H1 (cell line): ENCODE results near the gene CNPY4. TPM values are rescaled to one million over a fixed set of nuclear protein-coding genes. Genes with fewer than 3 reads are reported as not detected.

Experiments used
- CTCF ChIA-PET: fragments of 300-600 bp; sonication (Branson Sonifier 250); formaldehyde crosslinking; loops from one replicate; lab custom pipeline; 2021; ENCODE audit not compliant: partially characterized antibody; lab: Charles Lee
- POLR2A ChIA-PET: fragments of 300-600 bp; sonication (Branson Sonifier 250); formaldehyde crosslinking; loops from one replicate; lab custom pipeline; 2021; ENCODE audit warnings: inconsistent platforms; ENCODE audit not compliant: partially characterized antibody; lab: Charles Lee
- DNase-seq, 2 experiments: peaks; one replicate each; pipeline versions ENCODE4 v3.0.0 to v3.0.0-alpha.2; 2010 to 2022; ENCODE audit warnings: low spot score in 2 of 2, low read depth in 1 of 2, mixed read lengths in 1 of 2
- FAIRE-seq: peaks from 2 replicates; lab custom pipeline; 2011; peaks lifted over from hg19 to GRCh38; lab: Jason Lieb, UNC
- H2AFZ ChIP-seq: 2 replicates; pipeline ENCODE4 v1.8.1; 2012; ENCODE audit warnings: low read length, inconsistent platforms
- H2AK5ac ChIP-seq: 2 replicates; pipeline ENCODE4 v1.6.1; 2013; ENCODE audit warnings: low read depth, low read length
- H2BK120ac ChIP-seq: replicated peaks from 2 replicates; pipeline ENCODE3; 2013; ENCODE audit warnings: low read depth, low read length, inconsistent platforms
- H2BK12ac ChIP-seq: 2 replicates; pipeline ENCODE4 v1.6.1; 2013; ENCODE audit warnings: low read depth, low read length
- H2BK15ac ChIP-seq: 2 replicates; pipeline ENCODE4 v1.6.1; 2013; ENCODE audit warnings: low read length
- H2BK20ac ChIP-seq: 2 replicates; pipeline ENCODE4 v1.6.1; 2013; ENCODE audit warnings: low read length
- H2BK5ac ChIP-seq: 2 replicates; pipeline ENCODE4 v1.6.1; 2013; ENCODE audit warnings: low read depth, low read length
- H3K14ac ChIP-seq: 2 replicates; pipeline ENCODE4 v1.6.1; 2013; ENCODE audit warnings: inconsistent platforms; ENCODE audit not compliant: insufficient read length
- H3K18ac ChIP-seq: 2 replicates; pipeline ENCODE4 v1.6.1; 2013; ENCODE audit warnings: low read length; ENCODE audit errors: extremely low read depth
- H3K23ac ChIP-seq: 2 replicates; pipeline ENCODE4 v1.6.1; 2013; ENCODE audit warnings: inconsistent platforms; ENCODE audit not compliant: insufficient read length
- H3K23me2 ChIP-seq: 2 replicates; pipeline ENCODE4 v1.6.1; 2013; ENCODE audit warnings: low read depth, low read length
- H3K27ac ChIP-seq: 2 replicates; pipeline ENCODE4 v1.6.1; 2011; ENCODE audit warnings: low read depth, low read length, inconsistent platforms
- H3K27me3 ChIP-seq, 4 experiments: replicated peaks in 1 of 4; 1 replicate in 1 of 4; 2 replicates in 3 of 4; pipeline versions ENCODE4 v1.6.1 to v1.8.1; 2011 to 2013; ENCODE audit warnings: low read length in 3 of 4, mild to moderate bottlenecking in 3 of 4, inconsistent platforms in 2 of 4, mixed read lengths in 2 of 4, moderate library complexity in 1 of 4; ENCODE audit not compliant: control insufficient read depth in 3 of 4, insufficient read depth in 3 of 4; ENCODE audit errors: extremely low read depth in 1 of 4
- H3K36me3 ChIP-seq, 4 experiments: 2 replicates each; pipeline versions ENCODE4 v1.6.1 to v1.8.1; 2011 to 2013; ENCODE audit warnings: mild to moderate bottlenecking in 4 of 4, low read length in 3 of 4, moderate library complexity in 2 of 4, control low read depth in 1 of 4, inconsistent platforms in 1 of 4; ENCODE audit not compliant: insufficient read depth in 4 of 4, control insufficient read depth in 2 of 4
- H3K4ac ChIP-seq: replicated peaks from 2 replicates; pipeline ENCODE3; 2013; ENCODE audit warnings: low read length, low read depth, mixed read lengths, inconsistent platforms; ENCODE audit not compliant: insufficient read length
- H3K4me1 ChIP-seq, 4 experiments: replicated peaks in 1 of 4; 1 replicate in 1 of 4; 2 replicates in 3 of 4; pipeline versions ENCODE4 v1.6.1 to v1.8.1; 2011 to 2013; ENCODE audit warnings: low read length in 3 of 4, inconsistent platforms in 2 of 4, mixed read lengths in 1 of 4; ENCODE audit not compliant: insufficient read depth in 4 of 4, control insufficient read depth in 3 of 4
- H3K4me2 ChIP-seq, 2 experiments: 2 replicates each; pipeline versions ENCODE4 v1.6.1 to v1.8.1; 2011 to 2013; ENCODE audit warnings: low read depth in 2 of 2, low read length in 2 of 2, control low read depth in 1 of 2, inconsistent platforms in 1 of 2, mild to moderate bottlenecking in 1 of 2; ENCODE audit not compliant: insufficient read depth in 1 of 2
- H3K4me3 ChIP-seq, 4 experiments: fragments of 200-600, 300-600 bp in 1 of 4; sonication (generic), shearing (Covaris generic), sonication (Bioruptor Twin) in 1 of 4; 2 replicates each; pipeline versions ENCODE4 v1.5.1 to v1.8.1; 2011 to 2016; ENCODE audit warnings: low read length in 4 of 4, low read depth in 3 of 4, control low read depth in 2 of 4, inconsistent platforms in 2 of 4, mild to moderate bottlenecking in 2 of 4, mixed read lengths in 1 of 4, moderate library complexity in 1 of 4; ENCODE audit not compliant: insufficient read depth in 2 of 4; ENCODE audit errors: extremely low read depth in 1 of 4
- H3K56ac ChIP-seq: replicated peaks from 2 replicates; pipeline ENCODE3; 2013; ENCODE audit warnings: low read depth, mild to moderate bottlenecking, mixed read lengths, low read length, inconsistent platforms; ENCODE audit not compliant: insufficient read length
- H3K79me1 ChIP-seq: 2 replicates; pipeline ENCODE4 v1.6.1; 2013; ENCODE audit warnings: low read depth, low read length, control low read depth
- H3K79me2 ChIP-seq, 2 experiments: 2 replicates each; pipeline versions ENCODE4 v1.6.1 to v1.8.1; 2012 to 2013; ENCODE audit warnings: low read length in 2 of 2, mild to moderate bottlenecking in 2 of 2, inconsistent platforms in 1 of 2; ENCODE audit not compliant: insufficient read depth in 2 of 2, control insufficient read depth in 1 of 2
- H3K9ac ChIP-seq, 4 experiments: replicated peaks in 1 of 4; 1 replicate in 1 of 4; 2 replicates in 3 of 4; pipeline versions ENCODE4 v1.6.1 to v1.8.1; 2011 to 2013; ENCODE audit warnings: low read depth in 3 of 4, low read length in 3 of 4, control low read depth in 2 of 4, mild to moderate bottlenecking in 2 of 4, moderate library complexity in 2 of 4, inconsistent platforms in 1 of 4; ENCODE audit errors: extremely low read depth in 1 of 4
- H3K9me3 ChIP-seq, 2 experiments: 2 replicates each; pipeline versions ENCODE4 v1.6.1 to v1.8.1; 2012 to 2013; ENCODE audit warnings: mild to moderate bottlenecking in 2 of 2, moderate library complexity in 2 of 2, control low read depth in 1 of 2, inconsistent platforms in 1 of 2, low read depth in 1 of 2, low read length in 1 of 2, mixed read lengths in 1 of 2; ENCODE audit not compliant: insufficient read depth in 2 of 2
- H4K20me1 ChIP-seq, 2 experiments: replicated peaks in 1 of 2; 2 replicates each; pipeline versions ENCODE3 to v1.8.1; 2011 to 2013; ENCODE audit warnings: inconsistent platforms in 2 of 2, low read length in 2 of 2, mild to moderate bottlenecking in 1 of 2; ENCODE audit not compliant: insufficient read depth in 2 of 2, control insufficient read depth in 1 of 2
- H4K5ac ChIP-seq: 2 replicates; pipeline ENCODE4 v1.6.1; 2013; ENCODE audit warnings: low read length, low read depth, mixed read lengths, inconsistent platforms; ENCODE audit not compliant: insufficient read length
- H4K8ac ChIP-seq: 2 replicates; pipeline ENCODE4 v1.8.0; 2013; ENCODE audit warnings: mild to moderate bottlenecking, moderate library complexity, low read length, inconsistent platforms; ENCODE audit not compliant: insufficient read depth; ENCODE audit errors: extremely low read depth
- H4K91ac ChIP-seq: replicated peaks from 2 replicates; pipeline ENCODE3; 2013; ENCODE audit warnings: low read length, mixed read lengths, inconsistent platforms; ENCODE audit not compliant: insufficient read length
- KDM1A ChIP-seq: fragments of 200-600, 300-600 bp; sonication (generic); IDR thresholded peaks from 2 replicates; pipeline ENCODE4 v1.7.1; 2016; ENCODE audit warnings: mild to moderate bottlenecking, low read length, borderline replicate concordance
- SAP30 ChIP-seq: fragments of 300-600 bp; sonication (generic); IDR thresholded peaks from 2 replicates; pipeline ENCODE4 v1.7.1; 2012; ENCODE audit warnings: low read length, moderate library complexity, mild to moderate bottlenecking, inconsistent platforms; ENCODE audit not compliant: insufficient read depth, insufficient replicate concordance
- WGBS, 2 experiments: shearing (Covaris generic) in 1 of 2; methylation state at CpG; one replicate each; pipeline versions ENCODE4 v1.1.6 to v1.1.7; 2013 to 2015; ENCODE audit warnings: low lambda C conversion rate in 2 of 2, mixed read lengths in 2 of 2, inconsistent platforms in 1 of 2, low coverage in 1 of 2, missing lambda C conversion rate in 1 of 2; ENCODE audit not compliant: insufficient replicate concordance in 2 of 2, insufficient coverage in 1 of 2, insufficient read length in 1 of 2; ENCODE audit errors: extremely low coverage in 1 of 2, missing lambda C conversion rate in 1 of 2; 5-methylcytosine and 5-hydroxymethylcytosine counted together
- polyA plus RNA-seq, 7 experiments: library from polyadenylated mRNA; depleted of rRNA in 3 of 7; stranded (reverse) in 5 of 7; unstranded in 2 of 7; fragments of >200 nt in 5 of 7; fragments of 200-250 nt in 2 of 7; gene quantifications; 1 replicate in 5 of 7; 2 replicates in 1 of 7; 4 replicates in 1 of 7; pipeline versions ENCODE4 v1.2.1 to v1.2.3, GENCODE V29; 2011 to 2013; ENCODE audit warnings: missing spikeins in 2 of 7, mixed read lengths in 2 of 7
- total RNA-seq: library from RNA; stranded (reverse); fragmentation: NEBNext Ultra II Directional; extraction: Animal tissue kit (Norgen Biotek cat#: 25700); gene quantifications from 2 replicates; pipeline ENCODE4 v1.2.1, GENCODE V29; 2021

The CNPY4 gene
- total and polyA plus RNA-seq, 2 of the 8 experiments (the other 6 are each of a cell fraction or from before 2014, with no cell fraction given) = 10.2 to 15.3 TPM

GRCh38 chr7:100080907-100081534 is 38.4 kb upstream of the CNPY4 start:
- peaks cover 4 to 8% of the 10 kb centered on the region in 2 experiments; a peak in 2 of 4 replicates for H3K9me3 ChIP-seq
- H3K23me2 ChIP-seq = peaks cover 6% of the 10 kb centered on the region; the same call in 1 of the 2 replicates
- H4K91ac ChIP-seq = peak overlapping the region; percentile 55
- no peak overlapping the region for H2AK5ac ChIP-seq
- H3K23ac ChIP-seq = no peak overlapping the region
- ChIA-PET CTCF (interaction anchor here (0.9 kb wide), 1 partner anchor 17 kb away, joined by 3 read pairs; no protein-coding TSS in a partner anchor), POLR2A (interaction anchor here (0.9 to 19.6 kb wide), 5 partner anchors 11 to 36 kb away, joined by 3 to 722 read pairs (median 163); partner anchors contain the start of genes AP4M1, MCM7 and ZSCAN21)
- H2BK12ac ChIP-seq = no peak overlapping the region
- H3K14ac ChIP-seq = no peak overlapping the region
- H3K56ac ChIP-seq = peak overlapping the region; percentile 92
- H3K4me1 ChIP-seq = peaks cover 0 to 9% (median 4%) of the 10 kb centered on the region in 4 experiments; a peak in 3 of 7 replicates
- H4K20me1 ChIP-seq = peaks cover 1 to 3% of the 10 kb centered on the region in 2 experiments
- peak overlapping the region; percentile 68 for H4K5ac ChIP-seq
- no peak overlapping the region for H2AFZ ChIP-seq
- H3K79me1 ChIP-seq = peaks cover 4% of the 10 kb centered on the region; the same call in 1 of the 2 replicates
- H3K9ac ChIP-seq = peak overlapping the region; percentile 94 to 97 (median 94)
- H3K27ac ChIP-seq = peak overlapping the region; percentile 91
- H3K36me3 ChIP-seq = peaks cover 20 to 41% (median 31%) of the 10 kb centered on the region in 4 experiments
- H3K4me2 ChIP-seq = peak overlapping the region; percentile 66 to 73
- peak overlapping the region; percentile 100 for H4K8ac ChIP-seq
- DNase-seq (no peak), FAIRE-seq (no peak)
- H3K79me2 ChIP-seq = peaks cover 32 to 52% of the 10 kb centered on the region in 2 experiments
- no peak overlapping the region for H3K18ac ChIP-seq
- peak overlapping the region; percentile 85 for H2BK5ac ChIP-seq
- H2BK15ac ChIP-seq = no peak overlapping the region
- peak overlapping the region; percentile 97 for H3K4ac ChIP-seq
- peak overlapping the region; percentile 76 to 100 (median 96) for H3K4me3 ChIP-seq
- H2BK20ac ChIP-seq = no peak overlapping the region
- H3K27me3 ChIP-seq = no peaks in the 10 kb centered on the region
- 4% methylated on average over 32 of the region's 34 CpGs; no CpG with 5 or more reads in 1 of the 2 experiments for WGBS, 2 experiments
- no peak overlapping the region for H2BK120ac ChIP-seq
- TF ChIP-seq SAP30 (peak; percentile 45), KDM1A (no peak)
- TF ChIP-seq, all 59 proteins: peak for 1
